Osteocyte (in vitro differentiated cells): Measurements from ENCODE around the gene CDC6. TPM values are rescaled to one million over a fixed set of nuclear protein-coding genes. Genes with fewer than 3 reads are reported as not detected.

Experiments used
- DNase-seq: peaks from one replicate; pipeline ENCODE4 v3.0.0; 2021; ENCODE audit warnings: mixed read lengths; ENCODE audit not compliant: unreplicated experiment; ENCODE audit errors: extremely low spot score
- H3K27ac Mint-ChIP-seq: one replicate; pipeline ENCODE4 v1.8.0; 2021; ENCODE audit warnings: mild to moderate bottlenecking, mixed read lengths; ENCODE audit not compliant: unreplicated experiment
- H3K27me3 Mint-ChIP-seq: one replicate; pipeline ENCODE4 v1.8.0; 2021; ENCODE audit warnings: mixed read lengths; ENCODE audit not compliant: unreplicated experiment
- H3K36me3 Mint-ChIP-seq: one replicate; pipeline ENCODE4 v1.8.0; 2021; ENCODE audit warnings: mixed read lengths; ENCODE audit not compliant: unreplicated experiment
- H3K4me1 Mint-ChIP-seq: one replicate; pipeline ENCODE4 v1.8.0; 2021; ENCODE audit warnings: mixed read lengths; ENCODE audit not compliant: unreplicated experiment
- H3K4me3 Mint-ChIP-seq: one replicate; pipeline ENCODE4 v1.8.0; 2021; ENCODE audit warnings: mild to moderate bottlenecking, moderate library complexity, mixed read lengths; ENCODE audit not compliant: unreplicated experiment
- H3K9me3 Mint-ChIP-seq: one replicate; pipeline ENCODE4 v1.8.0; 2021; ENCODE audit warnings: mixed read lengths; ENCODE audit not compliant: unreplicated experiment
- CTCF ChIP-seq: fragments of 200-600 bp; sonication (generic); IDR thresholded peaks from 2 replicates; pipeline ENCODE4 v1.5.0; 2021; ENCODE audit warnings: antibody characterized with exemption, mild to moderate bottlenecking, moderate library complexity
- total RNA-seq: library from RNA; stranded (reverse); gene quantifications from 2 replicates; pipeline ENCODE4 v1.2.1, GENCODE V29; 2021

Gene CDC6
- total RNA-seq, 1 donor from 2014 or later, result 10.8 TPM

- TF ChIP-seq CTCF, result no peak
- Mint-ChIP-seq H3K4me3 (no peak overlapping the region), H3K27ac (no peak overlapping the region), H3K36me3 (peaks cover 29% of the 10 kb centered on the region), H3K27me3 (no peaks in the 10 kb centered on the region), H3K9me3 (no peaks in the 10 kb centered on the region), H3K4me1 (peaks cover 75% of the 10 kb centered on the region)
- DNase-seq, result no peak
These were observed 60.4 kb downstream of the CDC6 start for GRCh38 chr17:40348136-40348504.

- no peaks in the 10 kb centered on the region for H3K9me3 Mint-ChIP-seq
- peaks cover 68% of the 10 kb centered on the region for H3K4me1 Mint-ChIP-seq
- no peaks in the 10 kb centered on the region for H3K27me3 Mint-ChIP-seq
- no peak for DNase-seq
- H3K36me3 Mint-ChIP-seq, result peaks cover 29% of the 10 kb centered on the region
- H3K4me3 Mint-ChIP-seq, result no peak overlapping the region
- no peak for TF ChIP-seq CTCF
- H3K27ac Mint-ChIP-seq, result peak overlapping the region; percentile 16
These were observed 61.1 kb downstream of the CDC6 start for GRCh38 chr17:40348562-40349476.

GRCh38 chr17:40349477-40349894 lies 61.8 kb downstream of the CDC6 start:
- TF ChIP-seq CTCF, result no peak
- Mint-ChIP-seq H3K27ac (no peak overlapping the region), H3K9me3 (no peaks in the 10 kb centered on the region), H3K27me3 (no peaks in the 10 kb centered on the region), H3K4me1 (peaks cover 61% of the 10 kb centered on the region), H3K36me3 (peaks cover 32% of the 10 kb centered on the region), H3K4me3 (no peak overlapping the region)
- no peak for DNase-seq

- Mint-ChIP-seq H3K36me3 (peaks cover 32% of the 10 kb centered on the region), H3K4me3 (no peak overlapping the region), H3K4me1 (peaks cover 58% of the 10 kb centered on the region), H3K9me3 (no peaks in the 10 kb centered on the region), H3K27ac (peak overlapping the region; percentile 18), H3K27me3 (no peaks in the 10 kb centered on the region)
- no peak for TF ChIP-seq CTCF
- DNase-seq, result no peak
These were observed 62.4 kb downstream of the CDC6 start for GRCh38 chr17:40349895-40350688.
